ENCODE results near the gene HOXD12.

- TF ChIP-seq EZH2 (IDR thresholded peaks at IDR 0.05) = no peak
- no peak for TF ChIP-seq REST (IDR thresholded peaks at IDR 0.05; ENCODE audit: low read depth)
- no peak for TF ChIP-seq FOSL1 (IDR thresholded peaks at IDR 0.05; ENCODE audit: low read depth)
- TF ChIP-seq ZFX (IDR thresholded peaks at IDR 0.05) = no peak
- no peak for TF ChIP-seq ELF1 (IDR thresholded peaks at IDR 0.05; ENCODE audit: borderline replicate concordance, low read depth)
- TF ChIP-seq, protein P1, sequence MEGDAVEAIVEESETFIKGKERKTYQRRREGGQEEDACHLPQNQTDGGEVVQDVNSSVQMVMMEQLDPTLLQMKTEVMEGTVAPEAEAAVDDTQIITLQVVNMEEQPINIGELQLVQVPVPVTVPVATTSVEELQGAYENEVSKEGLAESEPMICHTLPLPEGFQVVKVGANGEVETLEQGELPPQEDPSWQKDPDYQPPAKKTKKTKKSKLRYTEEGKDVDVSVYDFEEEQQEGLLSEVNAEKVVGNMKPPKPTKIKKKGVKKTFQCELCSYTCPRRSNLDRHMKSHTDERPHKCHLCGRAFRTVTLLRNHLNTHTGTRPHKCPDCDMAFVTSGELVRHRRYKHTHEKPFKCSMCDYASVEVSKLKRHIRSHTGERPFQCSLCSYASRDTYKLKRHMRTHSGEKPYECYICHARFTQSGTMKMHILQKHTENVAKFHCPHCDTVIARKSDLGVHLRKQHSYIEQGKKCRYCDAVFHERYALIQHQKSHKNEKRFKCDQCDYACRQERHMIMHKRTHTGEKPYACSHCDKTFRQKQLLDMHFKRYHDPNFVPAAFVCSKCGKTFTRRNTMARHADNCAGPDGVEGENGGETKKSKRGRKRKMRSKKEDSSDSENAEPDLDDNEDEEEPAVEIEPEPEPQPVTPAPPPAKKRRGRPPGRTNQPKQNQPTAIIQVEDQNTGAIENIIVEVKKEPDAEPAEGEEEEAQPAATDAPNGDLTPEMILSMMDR (IDR thresholded peaks at IDR 0.05 in 2 of 3, conservative IDR thresholded peaks at IDR 0.05 in 1 of 3; ENCODE audit: borderline replicate concordance in 1 of 3, insufficient read depth in 1 of 3, low read depth in 2 of 3, low read length in 2 of 3) = no peak
- TF ChIP-seq ZNF274 (IDR thresholded peaks at IDR 0.05; ENCODE audit: low read depth, low read length) = no peak
- TF ChIP-seq POLR2AphosphoS5 (IDR thresholded peaks at IDR 0.05; ENCODE audit: low read depth, low read length) = no peak
- no peak for TF ChIP-seq SP1 (IDR thresholded peaks at IDR 0.05; ENCODE audit: low read depth)
- no peak for TF ChIP-seq POLR2A (IDR thresholded peaks at IDR 0.05; ENCODE audit: borderline replicate concordance, extremely low read depth, insufficient read depth, insufficient read length)
- TF ChIP-seq JUND (IDR thresholded peaks at IDR 0.05) = no peak
- no peak for TF ChIP-seq YY1 (IDR thresholded peaks at IDR 0.05; ENCODE audit: extremely low read depth, insufficient replicate concordance, low read depth, low read length)
- TF ChIP-seq, protein P2, sequence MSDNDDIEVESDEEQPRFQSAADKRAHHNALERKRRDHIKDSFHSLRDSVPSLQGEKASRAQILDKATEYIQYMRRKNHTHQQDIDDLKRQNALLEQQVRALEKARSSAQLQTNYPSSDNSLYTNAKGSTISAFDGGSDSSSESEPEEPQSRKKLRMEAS (IDR thresholded peaks at IDR 0.05) = no peak
- TF ChIP-seq, protein P3, sequence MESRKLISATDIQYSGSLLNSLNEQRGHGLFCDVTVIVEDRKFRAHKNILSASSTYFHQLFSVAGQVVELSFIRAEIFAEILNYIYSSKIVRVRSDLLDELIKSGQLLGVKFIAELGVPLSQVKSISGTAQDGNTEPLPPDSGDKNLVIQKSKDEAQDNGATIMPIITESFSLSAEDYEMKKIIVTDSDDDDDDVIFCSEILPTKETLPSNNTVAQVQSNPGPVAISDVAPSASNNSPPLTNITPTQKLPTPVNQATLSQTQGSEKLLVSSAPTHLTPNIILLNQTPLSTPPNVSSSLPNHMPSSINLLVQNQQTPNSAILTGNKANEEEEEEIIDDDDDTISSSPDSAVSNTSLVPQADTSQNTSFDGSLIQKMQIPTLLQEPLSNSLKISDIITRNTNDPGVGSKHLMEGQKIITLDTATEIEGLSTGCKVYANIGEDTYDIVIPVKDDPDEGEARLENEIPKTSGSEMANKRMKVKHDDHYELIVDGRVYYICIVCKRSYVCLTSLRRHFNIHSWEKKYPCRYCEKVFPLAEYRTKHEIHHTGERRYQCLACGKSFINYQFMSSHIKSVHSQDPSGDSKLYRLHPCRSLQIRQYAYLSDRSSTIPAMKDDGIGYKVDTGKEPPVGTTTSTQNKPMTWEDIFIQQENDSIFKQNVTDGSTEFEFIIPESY (IDR thresholded peaks at IDR 0.05; ENCODE audit: extremely low read depth, insufficient replicate concordance, low read length) = no peak
Observed at GRCh38 chr2:176074919-176075425, 24.6 kb upstream of the HOXD12 start.

All from HCT116 (cell line).